Measurements from ENCODE around the gene BPI.
"Not testable (repeated sequence)": the region's sequence is repeated elsewhere in the genome, so short reads cannot be mapped to it uniquely, and the experiment has no call there.

The BPI gene

GRCh38 chr20:38281176-38281915 lies 22.6 kb upstream of the BPI start:
- H3K9me2 ChIP-seq (replicated peaks; ENCODE audit: insufficient read depth, low read length): not testable (repeated sequence)

GRCh38 chr20:38283236-38283635 lies 20.7 kb upstream of the BPI start:
- no peaks in the 10 kb centered on the region for H3K9me3 ChIP-seq (ENCODE audit: insufficient read depth, low read length)
- H3K9ac ChIP-seq (ENCODE audit: low read length): no peak overlapping the region
- no peak overlapping the region for H3K4me3 ChIP-seq (ENCODE audit: insufficient read depth, low read length, poor library complexity, severe bottlenecking)
- no peaks in the 10 kb centered on the region for H3K36me3 ChIP-seq (ENCODE audit: low read length)
- no peak overlapping the region for H3K4me2 ChIP-seq (ENCODE audit: low read depth, low read length, poor library complexity, severe bottlenecking)
- H2AFZ ChIP-seq (ENCODE audit: low read depth, low read length, severe bottlenecking): no peak overlapping the region
- no peak for TF ChIP-seq EZH2phosphoT487 (conservative IDR thresholded peaks at IDR 0.05; ENCODE audit: low read length)
- TF ChIP-seq CTCF (IDR thresholded peaks at IDR 0.05; ENCODE audit: insufficient read depth, low read length, poor library complexity, severe bottlenecking): no peak
- H4K20me1 ChIP-seq (ENCODE audit: low read depth, low read length): no peaks in the 10 kb centered on the region
- H3F3A ChIP-seq (ENCODE audit: insufficient read depth): no peaks in the 10 kb centered on the region
- H3K79me2 ChIP-seq (ENCODE audit: insufficient read depth, low read length): no peaks in the 10 kb centered on the region
- H3K27me3 ChIP-seq (ENCODE audit: low read length): no peaks in the 10 kb centered on the region
- no peak overlapping the region for H3K27ac ChIP-seq (ENCODE audit: low read depth, low read length)
- no peaks in the 10 kb centered on the region for H3K9me2 ChIP-seq (replicated peaks; ENCODE audit: insufficient read depth, low read length)

More at GRCh38 chr20:38281176-38281915, 22.6 kb upstream of the BPI start:
- not testable (repeated sequence) for H3K27me3 ChIP-seq (ENCODE audit: low read length); H3K4me2 ChIP-seq (ENCODE audit: low read depth, low read length, poor library complexity, severe bottlenecking); H3K9ac ChIP-seq (ENCODE audit: low read length); H3K9me3 ChIP-seq (ENCODE audit: insufficient read depth, low read length); H3F3A ChIP-seq (ENCODE audit: insufficient read depth); H3K79me2 ChIP-seq (ENCODE audit: insufficient read depth, low read length); H4K20me1 ChIP-seq (ENCODE audit: low read depth, low read length); H3K36me3 ChIP-seq (ENCODE audit: low read length); H3K4me3 ChIP-seq (ENCODE audit: insufficient read depth, low read length, poor library complexity, severe bottlenecking); H3K27ac ChIP-seq (ENCODE audit: low read depth, low read length); H2AFZ ChIP-seq (ENCODE audit: low read depth, low read length, severe bottlenecking)
- peak; percentile 9 for TF ChIP-seq CTCF (IDR thresholded peaks at IDR 0.05; ENCODE audit: insufficient read depth, low read length, poor library complexity, severe bottlenecking)

- not testable (repeated sequence) for H3F3A ChIP-seq (ENCODE audit: insufficient read depth); H3K9ac ChIP-seq (ENCODE audit: low read length); H3K4me2 ChIP-seq (ENCODE audit: low read depth, low read length, poor library complexity, severe bottlenecking)
Observed at GRCh38 chr20:38284066-38284650, 19.8 kb upstream of the BPI start.

GRCh38 chr20:38284893-38285444 lies 19.0 kb upstream of the BPI start:
- Histone ChIP-seq H3K4me3 (ENCODE audit: insufficient read depth, low read length, poor library complexity, severe bottlenecking) (no peak overlapping the region), H3K27ac (ENCODE audit: low read depth, low read length) (no peak overlapping the region), H3K36me3 (ENCODE audit: low read length) (no peaks in the 10 kb centered on the region), H2AFZ (ENCODE audit: low read depth, low read length, severe bottlenecking) (no peak overlapping the region), H3K9me3 (ENCODE audit: insufficient read depth, low read length) (no peaks in the 10 kb centered on the region), H3K79me2 (ENCODE audit: insufficient read depth, low read length) (no peaks in the 10 kb centered on the region), H4K20me1 (ENCODE audit: low read depth, low read length) (no peaks in the 10 kb centered on the region), H3F3A (ENCODE audit: insufficient read depth) (no peaks in the 10 kb centered on the region), H3K4me2 (ENCODE audit: low read depth, low read length, poor library complexity, severe bottlenecking) (no peak overlapping the region), H3K27me3 (ENCODE audit: low read length) (no peaks in the 10 kb centered on the region), H3K9ac (ENCODE audit: low read length) (no peak overlapping the region), H3K9me2 (replicated peaks; ENCODE audit: insufficient read depth, low read length) (no peaks in the 10 kb centered on the region)
- no peak for TF ChIP-seq EZH2phosphoT487 (conservative IDR thresholded peaks at IDR 0.05; ENCODE audit: low read length)
- TF ChIP-seq CTCF (IDR thresholded peaks at IDR 0.05; ENCODE audit: insufficient read depth, low read length, poor library complexity, severe bottlenecking): no peak

More at GRCh38 chr20:38284066-38284650, 19.8 kb upstream of the BPI start:
- not testable (repeated sequence) for H3K9me3 ChIP-seq (ENCODE audit: insufficient read depth, low read length); H2AFZ ChIP-seq (ENCODE audit: low read depth, low read length, severe bottlenecking); H3K27me3 ChIP-seq (ENCODE audit: low read length); H3K36me3 ChIP-seq (ENCODE audit: low read length); H3K4me3 ChIP-seq (ENCODE audit: insufficient read depth, low read length, poor library complexity, severe bottlenecking); H3K27ac ChIP-seq (ENCODE audit: low read depth, low read length); H3K9me2 ChIP-seq (replicated peaks; ENCODE audit: insufficient read depth, low read length); H4K20me1 ChIP-seq (ENCODE audit: low read depth, low read length); H3K79me2 ChIP-seq (ENCODE audit: insufficient read depth, low read length)

All from SU-DHL-6 (cell line).